OCI-LY7 (cell line): ENCODE data around the gene NAV1.

Experiments
- EZH2phosphoT487 ChIP-seq: fragments of 200-600 bp; sonication (generic); IDR thresholded peaks from 2 replicates; pipeline ENCODE4 v1.6.1; 2018; ENCODE audit warnings: low read depth, borderline replicate concordance, mild to moderate bottlenecking, mixed run types, antibody characterized with exemption, low read length, moderate library complexity, mixed read lengths
- TF ChIP-seq, protein P1 (sequence below): fragments of 200-600 bp; sonication (generic); conservative IDR thresholded peaks from 2 replicates; pipeline ENCODE4 v1.5.1; 2014; ENCODE audit warnings: mild to moderate bottlenecking, antibody characterized with exemption, low read length, moderate library complexity, mixed read lengths

GRCh38 chr1:201504799-201505502 lies 34.0 kb upstream of the NAV1 start:
- TF ChIP-seq, protein P1, sequence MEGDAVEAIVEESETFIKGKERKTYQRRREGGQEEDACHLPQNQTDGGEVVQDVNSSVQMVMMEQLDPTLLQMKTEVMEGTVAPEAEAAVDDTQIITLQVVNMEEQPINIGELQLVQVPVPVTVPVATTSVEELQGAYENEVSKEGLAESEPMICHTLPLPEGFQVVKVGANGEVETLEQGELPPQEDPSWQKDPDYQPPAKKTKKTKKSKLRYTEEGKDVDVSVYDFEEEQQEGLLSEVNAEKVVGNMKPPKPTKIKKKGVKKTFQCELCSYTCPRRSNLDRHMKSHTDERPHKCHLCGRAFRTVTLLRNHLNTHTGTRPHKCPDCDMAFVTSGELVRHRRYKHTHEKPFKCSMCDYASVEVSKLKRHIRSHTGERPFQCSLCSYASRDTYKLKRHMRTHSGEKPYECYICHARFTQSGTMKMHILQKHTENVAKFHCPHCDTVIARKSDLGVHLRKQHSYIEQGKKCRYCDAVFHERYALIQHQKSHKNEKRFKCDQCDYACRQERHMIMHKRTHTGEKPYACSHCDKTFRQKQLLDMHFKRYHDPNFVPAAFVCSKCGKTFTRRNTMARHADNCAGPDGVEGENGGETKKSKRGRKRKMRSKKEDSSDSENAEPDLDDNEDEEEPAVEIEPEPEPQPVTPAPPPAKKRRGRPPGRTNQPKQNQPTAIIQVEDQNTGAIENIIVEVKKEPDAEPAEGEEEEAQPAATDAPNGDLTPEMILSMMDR = no peak
- no peak for TF ChIP-seq EZH2phosphoT487
